HepG2 (cell line): ENCODE data around the gene PIP4K2C. TPM values are rescaled to one million over a fixed set of nuclear protein-coding genes. Genes with fewer than 3 reads are reported as not detected.

Experiments used
- FOXA3 ChIP-seq: IDR thresholded peaks from 2 replicates; pipeline ENCODE4 v1.6.1; 2016; ENCODE audit warnings: missing genetic modification reagents, missing compliant biosample characterization
- GPN1 ChIP-seq: sonication (generic); formaldehyde crosslinking; IDR thresholded peaks from 2 replicates; pipeline ENCODE4 v1.5.1; 2020; ENCODE audit warnings: missing genetic modification reagents, borderline replicate concordance
- GZF1 ChIP-seq: sonication (generic); formaldehyde crosslinking; IDR thresholded peaks from 2 replicates; pipeline ENCODE4 v1.5.1; 2020; ENCODE audit warnings: mild to moderate bottlenecking, missing genetic modification reagents
- KLF16 ChIP-seq, 2 experiments: sonication (generic) in 1 of 2; formaldehyde crosslinking in 1 of 2; IDR thresholded peaks; 2 replicates each; pipeline versions ENCODE4 v1.6.1 to v1.8.0; 2016 to 2023; ENCODE audit warnings: missing genetic modification reagents in 2 of 2, missing compliant biosample characterization in 1 of 2
- NR2F6 ChIP-seq, 2 experiments: IDR thresholded peaks; 2 replicates each; pipeline ENCODE4 v1.6.1; 2016; ENCODE audit warnings: antibody characterized with exemption in 1 of 2, mild to moderate bottlenecking in 1 of 2
- PCBP1 ChIP-seq: fragments of 200-400 bp; formaldehyde crosslinking; IDR thresholded peaks from 2 replicates; pipeline ENCODE4 v1.6.1; 2017; ENCODE audit warnings: mild to moderate bottlenecking, low read depth, low read length, borderline replicate concordance
- RARA ChIP-seq: IDR thresholded peaks from 2 replicates; pipeline ENCODE4 v1.6.1; 2016; ENCODE audit warnings: missing genetic modification reagents, missing compliant biosample characterization
- RXRA ChIP-seq: sonication (generic); formaldehyde crosslinking; IDR thresholded peaks from 2 replicates; pipeline ENCODE4 v1.5.1; 2020; ENCODE audit warnings: missing genetic modification reagents
- ZBTB7B ChIP-seq: sonication (generic); formaldehyde crosslinking; IDR thresholded peaks from 2 replicates; pipeline ENCODE4 v1.4.0; 2020; ENCODE audit warnings: missing genetic modification reagents
- ZFYVE20 ChIP-seq: sonication (generic); formaldehyde crosslinking; IDR thresholded peaks from 2 replicates; pipeline ENCODE4 v1.8.0; 2023; ENCODE audit warnings: low read depth, mild to moderate bottlenecking, moderate library complexity, missing genetic modification reagents, borderline replicate concordance
- ZMYM2 ChIP-seq: sonication (generic); formaldehyde crosslinking; IDR thresholded peaks from 2 replicates; pipeline ENCODE4 v1.8.0; 2022; ENCODE audit warnings: mild to moderate bottlenecking, missing genetic modification reagents
- ZNF17 ChIP-seq: sonication (generic); formaldehyde crosslinking; IDR thresholded peaks from 2 replicates; pipeline ENCODE4 v1.5.0; 2020; ENCODE audit warnings: mild to moderate bottlenecking, missing genetic modification reagents
- ZNF230 ChIP-seq: sonication (generic); formaldehyde crosslinking; IDR thresholded peaks from 2 replicates; pipeline ENCODE4 v1.4.0; 2020; ENCODE audit warnings: mild to moderate bottlenecking, missing genetic modification reagents
- ZNF235 ChIP-seq: sonication (generic); formaldehyde crosslinking; IDR thresholded peaks from 2 replicates; pipeline ENCODE4 v1.8.1; 2023; ENCODE audit warnings: mild to moderate bottlenecking, missing genetic modification reagents, borderline replicate concordance
- ZNF652 ChIP-seq: IDR thresholded peaks from 2 replicates; pipeline ENCODE4 v1.6.1; 2016; ENCODE audit warnings: low read depth, borderline replicate concordance
- ZNF670 ChIP-seq: sonication (generic); formaldehyde crosslinking; IDR thresholded peaks from 2 replicates; pipeline ENCODE4 v1.8.0; 2022; ENCODE audit warnings: mild to moderate bottlenecking, missing genetic modification reagents, borderline replicate concordance
- ZNF703 ChIP-seq: sonication (generic); formaldehyde crosslinking; IDR thresholded peaks from 2 replicates; pipeline ENCODE4 v1.5.1; 2020; ENCODE audit warnings: missing genetic modification reagents, mild to moderate bottlenecking, moderate library complexity, borderline replicate concordance
- ZNF816 ChIP-seq: sonication (generic); formaldehyde crosslinking; IDR thresholded peaks from 2 replicates; pipeline ENCODE4 v1.8.0; 2022; ENCODE audit warnings: missing genetic modification reagents, mild to moderate bottlenecking, borderline replicate concordance
- polyA plus RNA-seq, 8 experiments: library from polyadenylated mRNA; depleted of rRNA in 3 of 8; stranded (reverse) in 7 of 8; unstranded in 1 of 8; fragments of >200 nt; fragmentation: Illumina TruSeq in 4 of 8; extraction: Trizol in 4 of 8; gene quantifications; 2 replicates each; pipeline versions ENCODE4 v1.2.1 to v1.2.3, GENCODE V29; 2011 to 2016; ENCODE audit warnings: low read depth in 4 of 8, missing spikeins in 1 of 8, mixed read lengths in 1 of 8; ENCODE audit not compliant: insufficient read depth in 1 of 8
- total RNA-seq, 5 experiments: library from RNA; depleted of rRNA; stranded (reverse); fragments of >200 nt; fragmentation: Illumina TruSeq; extraction: Trizol; gene quantifications; 2 replicates each; pipeline ENCODE4 v1.2.3, GENCODE V29; 2016; ENCODE audit warnings: low read depth in 1 of 5
- TF ChIP-seq, protein P1 (sequence below): IDR thresholded peaks from 2 replicates; pipeline ENCODE4 v1.6.1; 2016; ENCODE audit warnings: low read depth
- TF ChIP-seq, protein P2 (sequence below): sonication (generic); formaldehyde crosslinking; IDR thresholded peaks from 2 replicates; pipeline ENCODE4 v1.4.0; 2020; ENCODE audit warnings: missing genetic modification reagents
- TF ChIP-seq, protein P3 (sequence below): sonication (generic); formaldehyde crosslinking; IDR thresholded peaks from 2 replicates; pipeline ENCODE4 v1.4.0; 2020; ENCODE audit warnings: missing genetic modification reagents
- TF ChIP-seq, protein P4 (sequence below): IDR thresholded peaks from 2 replicates; pipeline ENCODE4 v1.6.1; 2016

Gene PIP4K2C
- total and polyA plus RNA-seq, 2 of the 13 experiments (the other 11 are each of a cell fraction or from before 2014, with no cell fraction given) = 23.3 to 26.4 TPM

DNA sequence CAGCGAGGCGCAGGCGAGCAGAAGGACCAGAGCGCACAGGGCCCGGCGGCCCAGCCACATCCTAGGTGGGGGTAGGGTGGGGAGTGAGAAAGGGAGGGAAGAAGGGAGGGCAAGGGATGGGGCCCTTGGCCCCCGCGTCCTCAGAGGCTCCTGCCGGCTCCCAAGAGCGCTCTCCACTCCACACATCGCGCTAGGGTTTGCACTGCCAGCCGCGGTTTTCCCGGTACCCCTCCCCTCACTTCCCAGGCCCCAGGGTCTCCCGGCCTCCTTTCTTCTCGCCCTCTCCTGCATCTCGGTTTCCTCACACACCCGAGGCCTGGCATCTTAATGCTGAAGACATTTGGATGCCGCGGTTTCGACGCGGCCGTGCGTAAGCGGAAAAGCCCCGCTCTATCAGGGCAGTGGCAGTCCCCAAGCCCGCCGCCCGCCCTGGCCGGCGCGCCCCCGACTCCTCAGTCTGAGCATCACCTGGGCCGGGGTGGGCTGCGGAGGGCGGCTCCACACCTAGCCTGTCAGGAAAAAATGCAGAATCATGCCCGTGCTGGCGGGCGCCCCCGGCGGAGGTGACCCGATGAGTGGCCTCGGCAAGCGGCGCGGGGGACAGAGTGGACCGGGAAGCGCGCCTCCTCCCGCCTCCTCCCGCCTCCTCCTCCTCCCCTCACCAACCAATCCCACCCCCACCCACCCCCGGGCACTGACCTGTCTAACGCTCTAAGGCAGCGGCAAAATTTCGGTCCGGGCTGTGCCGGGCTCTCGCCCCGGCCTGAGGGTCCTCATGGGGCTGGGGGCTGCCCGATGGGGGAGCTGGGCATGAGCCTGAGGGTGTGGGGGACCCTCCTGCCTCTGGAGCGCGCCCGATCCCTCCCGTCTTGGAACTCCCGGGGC is 41.3 kb downstream of the PIP4K2C start (continued):
- TF ChIP-seq NR2F6 (IDR thresholded peaks at IDR 0.05) (no peak), NR2F6 (CRISPR knock-in tag; IDR thresholded peaks at IDR 0.05) (no peak), PCBP1 (peak; percentile 92; the same call in 1 of the 2 replicates), ZNF703 (no peak), RXRA (CRISPR knock-in tag) (no peak), GPN1 (CRISPR knock-in tag) (no peak), ZNF670 (0 out of 2 replicates have a peak, but pooled peaks have one; percentile 49), ZNF816 (CRISPR knock-in tag) (no peak), KLF16 (CRISPR knock-in tag; IDR thresholded peaks at IDR 0.05) (no peak; a peak in 1 of 4 replicates), ZFYVE20 (CRISPR knock-in tag) (no peak), ZNF17 (CRISPR knock-in tag) (no peak), ZBTB7B (CRISPR knock-in tag) (0 out of 2 replicates have a peak, but pooled peaks have one; percentile 36), ZNF652 (CRISPR knock-in tag) (no peak), ZNF230 (no peak), ZMYM2 (CRISPR knock-in tag) (no peak), FOXA3 (CRISPR knock-in tag) (no peak), ZNF235 (no peak), GZF1 (CRISPR knock-in tag) (no peak), RARA (CRISPR knock-in tag) (no peak)
- TF ChIP-seq, protein P1, sequence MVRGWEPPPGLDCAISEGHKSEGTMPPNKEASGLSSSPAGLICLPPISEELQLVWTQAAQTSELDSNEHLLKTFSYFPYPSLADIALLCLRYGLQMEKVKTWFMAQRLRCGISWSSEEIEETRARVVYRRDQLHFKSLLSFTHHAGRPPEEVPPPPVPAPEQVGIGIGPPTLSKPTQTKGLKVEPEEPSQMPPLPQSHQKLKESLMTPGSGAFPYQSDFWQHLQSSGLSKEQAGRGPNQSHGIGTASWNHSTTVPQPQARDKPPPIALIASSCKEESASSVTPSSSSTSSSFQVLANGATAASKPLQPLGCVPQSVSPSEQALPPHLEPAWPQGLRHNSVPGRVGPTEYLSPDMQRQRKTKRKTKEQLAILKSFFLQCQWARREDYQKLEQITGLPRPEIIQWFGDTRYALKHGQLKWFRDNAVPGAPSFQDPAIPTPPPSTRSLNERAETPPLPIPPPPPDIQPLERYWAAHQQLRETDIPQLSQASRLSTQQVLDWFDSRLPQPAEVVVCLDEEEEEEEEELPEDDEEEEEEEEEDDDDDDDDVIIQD (CRISPR knock-in tag) = no peak
- TF ChIP-seq, protein P2, sequence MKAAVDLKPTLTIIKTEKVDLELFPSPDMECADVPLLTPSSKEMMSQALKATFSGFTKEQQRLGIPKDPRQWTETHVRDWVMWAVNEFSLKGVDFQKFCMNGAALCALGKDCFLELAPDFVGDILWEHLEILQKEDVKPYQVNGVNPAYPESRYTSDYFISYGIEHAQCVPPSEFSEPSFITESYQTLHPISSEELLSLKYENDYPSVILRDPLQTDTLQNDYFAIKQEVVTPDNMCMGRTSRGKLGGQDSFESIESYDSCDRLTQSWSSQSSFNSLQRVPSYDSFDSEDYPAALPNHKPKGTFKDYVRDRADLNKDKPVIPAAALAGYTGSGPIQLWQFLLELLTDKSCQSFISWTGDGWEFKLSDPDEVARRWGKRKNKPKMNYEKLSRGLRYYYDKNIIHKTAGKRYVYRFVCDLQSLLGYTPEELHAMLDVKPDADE (CRISPR knock-in tag) = peak; percentile 26; the same call in 1 of the 2 replicates
- TF ChIP-seq, protein P3, sequence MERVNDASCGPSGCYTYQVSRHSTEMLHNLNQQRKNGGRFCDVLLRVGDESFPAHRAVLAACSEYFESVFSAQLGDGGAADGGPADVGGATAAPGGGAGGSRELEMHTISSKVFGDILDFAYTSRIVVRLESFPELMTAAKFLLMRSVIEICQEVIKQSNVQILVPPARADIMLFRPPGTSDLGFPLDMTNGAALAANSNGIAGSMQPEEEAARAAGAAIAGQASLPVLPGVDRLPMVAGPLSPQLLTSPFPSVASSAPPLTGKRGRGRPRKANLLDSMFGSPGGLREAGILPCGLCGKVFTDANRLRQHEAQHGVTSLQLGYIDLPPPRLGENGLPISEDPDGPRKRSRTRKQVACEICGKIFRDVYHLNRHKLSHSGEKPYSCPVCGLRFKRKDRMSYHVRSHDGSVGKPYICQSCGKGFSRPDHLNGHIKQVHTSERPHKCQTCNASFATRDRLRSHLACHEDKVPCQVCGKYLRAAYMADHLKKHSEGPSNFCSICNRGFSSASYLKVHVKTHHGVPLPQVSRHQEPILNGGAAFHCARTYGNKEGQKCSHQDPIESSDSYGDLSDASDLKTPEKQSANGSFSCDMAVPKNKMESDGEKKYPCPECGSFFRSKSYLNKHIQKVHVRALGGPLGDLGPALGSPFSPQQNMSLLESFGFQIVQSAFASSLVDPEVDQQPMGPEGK (CRISPR knock-in tag) = peak; percentile 61
- TF ChIP-seq, protein P4, sequence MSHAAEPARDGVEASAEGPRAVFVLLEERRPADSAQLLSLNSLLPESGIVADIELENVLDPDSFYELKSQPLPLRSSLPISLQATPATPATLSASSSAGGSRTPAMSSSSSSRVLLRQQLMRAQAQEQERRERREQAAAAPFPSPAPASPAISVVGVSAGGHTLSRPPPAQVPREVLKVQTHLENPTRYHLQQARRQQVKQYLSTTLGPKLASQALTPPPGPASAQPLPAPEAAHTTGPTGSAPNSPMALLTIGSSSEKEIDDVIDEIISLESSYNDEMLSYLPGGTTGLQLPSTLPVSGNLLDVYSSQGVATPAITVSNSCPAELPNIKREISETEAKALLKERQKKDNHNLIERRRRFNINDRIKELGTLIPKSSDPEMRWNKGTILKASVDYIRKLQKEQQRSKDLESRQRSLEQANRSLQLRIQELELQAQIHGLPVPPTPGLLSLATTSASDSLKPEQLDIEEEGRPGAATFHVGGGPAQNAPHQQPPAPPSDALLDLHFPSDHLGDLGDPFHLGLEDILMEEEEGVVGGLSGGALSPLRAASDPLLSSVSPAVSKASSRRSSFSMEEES (CRISPR knock-in tag) = no peak
